ENCODE measurements around the gene TSHZ2.
A peak's percentile ranks its signal among the peaks of the same experiment; 100 is the strongest.
"Not testable (repeated sequence)": the region's sequence is repeated elsewhere in the genome, so short reads cannot be mapped to it uniquely, and the experiment has no call there.

TSHZ2 gene

DNA sequence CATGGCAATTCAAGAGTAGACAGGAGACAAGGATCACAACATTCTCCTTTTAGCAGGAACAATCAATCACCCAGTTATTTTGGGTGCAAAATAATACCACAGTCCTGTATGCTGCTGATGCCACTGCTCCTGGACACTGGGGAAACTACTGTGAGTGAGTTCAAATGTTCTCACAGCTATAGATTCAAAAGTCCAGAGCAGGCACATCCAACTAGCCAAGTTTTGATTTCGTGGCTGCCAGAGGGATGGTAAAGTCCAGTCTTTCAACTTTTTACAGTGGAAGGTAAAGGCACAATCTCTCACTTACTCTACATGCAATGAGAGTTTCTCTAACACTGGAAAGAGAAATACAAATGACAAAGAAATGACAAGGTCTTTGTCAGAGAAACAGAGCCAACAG is 26.9 kb upstream of the TSHZ2 start:
- H3K4me3 Mint-ChIP-seq = no peak overlapping the region
- no peak overlapping the region for H3K27ac Mint-ChIP-seq
- H3K27me3 Mint-ChIP-seq = peaks cover 3% of the 10 kb centered on the region

DNA sequence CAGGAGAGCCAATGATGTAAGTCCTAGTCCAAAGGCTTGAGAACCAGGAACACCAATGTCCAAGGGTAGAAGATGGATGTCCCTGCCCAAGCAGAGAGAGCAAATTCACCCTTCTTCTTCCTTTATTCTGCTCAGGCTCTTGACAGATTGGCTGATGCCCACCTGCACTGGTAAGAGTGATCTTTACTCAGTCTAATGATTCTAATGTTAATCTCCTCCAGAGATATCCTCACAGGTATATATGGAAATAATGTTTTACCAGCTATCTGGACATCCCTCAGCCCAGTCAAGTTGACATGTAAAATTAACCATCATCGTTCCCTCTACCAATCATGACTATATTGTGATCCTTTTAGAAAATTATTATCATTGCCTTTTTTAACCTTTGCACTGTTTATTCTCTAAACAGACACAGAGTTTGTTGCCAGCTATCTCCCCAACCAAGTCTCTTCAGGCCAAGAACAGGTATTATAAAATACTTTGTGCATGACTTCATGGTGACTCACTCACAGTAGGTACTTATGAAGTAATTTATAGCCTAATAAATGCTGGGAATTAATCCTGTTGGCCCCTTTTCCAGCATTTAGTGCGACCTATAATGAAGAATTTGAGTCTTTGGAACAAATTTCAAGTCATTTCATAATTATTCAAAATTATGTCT is 26.2 kb upstream of the TSHZ2 start:
- no peaks in the 10 kb centered on the region for H3K9me3 Mint-ChIP-seq
- no peaks in the 10 kb centered on the region for H3K36me3 Mint-ChIP-seq (ENCODE audit: low read depth)
- DNase-seq = no peak
- H3K4me1 Mint-ChIP-seq (ENCODE audit: low read depth) = peaks cover 6% of the 10 kb centered on the region
- H3K27ac Mint-ChIP-seq = no peak overlapping the region
- H3K27me3 Mint-ChIP-seq = peaks cover 4% of the 10 kb centered on the region
- H3K4me3 Mint-ChIP-seq = no peak overlapping the region

More for the DNA sequence above, 26.9 kb upstream of the TSHZ2 start:
- no peak for DNase-seq
- H3K4me1 Mint-ChIP-seq (ENCODE audit: low read depth) = peaks cover 6% of the 10 kb centered on the region
- no peaks in the 10 kb centered on the region for H3K9me3 Mint-ChIP-seq
- H3K36me3 Mint-ChIP-seq (ENCODE audit: low read depth) = no peaks in the 10 kb centered on the region

DNA sequence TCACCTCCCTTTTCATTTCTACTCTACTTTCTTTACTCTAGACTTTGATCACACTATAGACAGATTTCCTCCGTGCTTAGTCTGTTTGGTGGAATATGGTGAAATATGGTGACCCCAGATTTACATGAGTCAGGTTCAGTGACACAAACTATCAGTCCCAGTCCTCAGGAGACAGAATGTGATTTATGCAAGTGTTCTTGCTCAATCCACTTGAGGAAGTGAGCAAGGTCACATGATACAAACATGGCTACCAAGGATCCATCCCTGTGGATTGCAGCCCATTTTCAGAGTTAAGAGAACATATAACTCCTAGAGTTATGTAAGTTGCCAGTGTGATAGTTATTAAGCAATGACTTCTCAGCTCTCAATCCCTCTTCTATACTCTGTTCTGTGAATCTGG is 23.7 kb upstream of the TSHZ2 start:
- H3K36me3 Mint-ChIP-seq (ENCODE audit: low read depth) = no peaks in the 10 kb centered on the region
- H3K9me3 Mint-ChIP-seq = peaks cover 2% of the 10 kb centered on the region
- H3K4me3 Mint-ChIP-seq = no peak overlapping the region
- DNase-seq = no peak
- H3K27me3 Mint-ChIP-seq = peaks cover 15% of the 10 kb centered on the region
- H3K27ac Mint-ChIP-seq = no peak overlapping the region
- H3K4me1 Mint-ChIP-seq (ENCODE audit: low read depth) = peaks cover 2% of the 10 kb centered on the region

- no peaks in the 10 kb centered on the region for H3K36me3 Mint-ChIP-seq (ENCODE audit: low read depth)
- no peak for DNase-seq
- peaks cover 2% of the 10 kb centered on the region for H3K9me3 Mint-ChIP-seq
- no peak overlapping the region for H3K4me3 Mint-ChIP-seq
- H3K27me3 Mint-ChIP-seq = peaks cover 15% of the 10 kb centered on the region
- H3K4me1 Mint-ChIP-seq (ENCODE audit: low read depth) = no peaks in the 10 kb centered on the region
- no peak overlapping the region for H3K27ac Mint-ChIP-seq
Measured at GRCh38 chr20:52953020-52953419, 19.1 kb upstream of the TSHZ2 start.

- peaks cover 3% of the 10 kb centered on the region for H3K4me1 Mint-ChIP-seq (ENCODE audit: low read depth)
- no peak overlapping the region for H3K4me3 Mint-ChIP-seq
- H3K9me3 Mint-ChIP-seq = peaks cover 2% of the 10 kb centered on the region
- H3K36me3 Mint-ChIP-seq (ENCODE audit: low read depth) = no peaks in the 10 kb centered on the region
- peaks cover 12% of the 10 kb centered on the region for H3K27me3 Mint-ChIP-seq
- DNase-seq = no peak
- H3K27ac Mint-ChIP-seq = no peak overlapping the region
Measured at GRCh38 chr20:52954849-52955248, 17.3 kb upstream of the TSHZ2 start.

GRCh38 chr20:52958211-52958610 is 13.9 kb upstream of the TSHZ2 start:
- H3K4me1 Mint-ChIP-seq (ENCODE audit: low read depth) = peaks cover 3% of the 10 kb centered on the region
- H3K27me3 Mint-ChIP-seq = no peaks in the 10 kb centered on the region
- no peaks in the 10 kb centered on the region for H3K36me3 Mint-ChIP-seq (ENCODE audit: low read depth)
- DNase-seq = no peak
- no peak overlapping the region for H3K4me3 Mint-ChIP-seq
- H3K27ac Mint-ChIP-seq = no peak overlapping the region
- H3K9me3 Mint-ChIP-seq = no peaks in the 10 kb centered on the region

DNA sequence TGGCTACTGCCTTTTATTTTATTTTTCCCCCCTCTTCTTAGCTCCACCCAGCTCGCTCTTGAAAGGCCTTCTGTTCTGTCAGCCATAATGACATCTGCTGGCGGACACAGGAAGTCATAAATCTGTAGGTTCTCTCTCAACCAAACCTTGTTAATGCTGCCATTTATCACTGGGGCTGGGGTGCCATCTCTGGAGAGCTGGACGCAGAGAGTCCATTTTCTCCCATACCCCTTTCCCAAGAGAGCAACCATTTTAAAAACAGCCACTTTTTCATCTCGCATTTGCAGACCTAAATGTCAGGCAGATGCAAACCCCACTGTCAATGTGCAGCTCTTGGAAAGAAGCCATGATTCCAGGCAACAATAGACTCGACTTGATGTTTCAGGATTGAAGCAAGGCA is 13.0 kb upstream of the TSHZ2 start:
- Mint-ChIP-seq H3K27ac (no peak overlapping the region), H3K27me3 (peaks cover 6% of the 10 kb centered on the region), H3K4me1 (ENCODE audit: low read depth) (peaks cover 3% of the 10 kb centered on the region), H3K36me3 (ENCODE audit: low read depth) (no peaks in the 10 kb centered on the region), H3K9me3 (no peaks in the 10 kb centered on the region), H3K4me3 (no peak overlapping the region)
- no peak for DNase-seq

DNA sequence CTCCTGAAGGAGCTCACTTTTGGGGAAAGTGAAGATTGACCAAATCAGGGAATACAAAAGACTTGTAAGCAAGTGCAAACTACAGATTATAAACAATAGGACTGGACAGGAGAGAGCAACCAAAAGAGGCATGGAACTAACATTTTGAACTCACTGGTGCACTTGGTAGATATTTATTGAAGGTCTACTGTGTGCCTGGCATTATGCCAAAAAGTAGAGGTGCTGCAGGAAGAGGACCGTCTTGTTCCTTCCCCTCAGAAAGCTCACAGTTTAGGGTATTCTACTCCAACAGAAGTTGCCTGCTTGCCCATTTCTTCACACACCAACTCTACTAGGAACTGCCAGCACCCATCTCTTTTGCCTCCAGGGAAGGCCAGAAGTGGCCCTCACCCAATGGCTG is 10.0 kb upstream of the TSHZ2 start:
- Mint-ChIP-seq H3K27ac (no peak overlapping the region), H3K36me3 (ENCODE audit: low read depth) (no peaks in the 10 kb centered on the region)
- DNase-seq = no peak

GRCh38 chr20:52963131-52963530 is 9.0 kb upstream of the TSHZ2 start:
- Mint-ChIP-seq H3K36me3 (ENCODE audit: low read depth) (no peaks in the 10 kb centered on the region), H3K27me3 (peaks cover 12% of the 10 kb centered on the region), H3K27ac (no peak overlapping the region), H3K4me3 (no peak overlapping the region), H3K4me1 (ENCODE audit: low read depth) (peaks cover 3% of the 10 kb centered on the region), H3K9me3 (no peaks in the 10 kb centered on the region)
- no peak for DNase-seq

More for the DNA sequence above, 10.0 kb upstream of the TSHZ2 start:
- Mint-ChIP-seq H3K4me3 (no peak overlapping the region), H3K4me1 (ENCODE audit: low read depth) (peaks cover 3% of the 10 kb centered on the region), H3K27me3 (peaks cover 12% of the 10 kb centered on the region), H3K9me3 (no peaks in the 10 kb centered on the region)

GRCh38 chr20:52964131-52964530 is 8.0 kb upstream of the TSHZ2 start:
- no peak for DNase-seq
- Mint-ChIP-seq H3K4me1 (ENCODE audit: low read depth) (no peaks in the 10 kb centered on the region), H3K27ac (no peak overlapping the region), H3K4me3 (no peak overlapping the region), H3K27me3 (peaks cover 12% of the 10 kb centered on the region), H3K36me3 (ENCODE audit: low read depth) (no peaks in the 10 kb centered on the region), H3K9me3 (no peaks in the 10 kb centered on the region)

DNA sequence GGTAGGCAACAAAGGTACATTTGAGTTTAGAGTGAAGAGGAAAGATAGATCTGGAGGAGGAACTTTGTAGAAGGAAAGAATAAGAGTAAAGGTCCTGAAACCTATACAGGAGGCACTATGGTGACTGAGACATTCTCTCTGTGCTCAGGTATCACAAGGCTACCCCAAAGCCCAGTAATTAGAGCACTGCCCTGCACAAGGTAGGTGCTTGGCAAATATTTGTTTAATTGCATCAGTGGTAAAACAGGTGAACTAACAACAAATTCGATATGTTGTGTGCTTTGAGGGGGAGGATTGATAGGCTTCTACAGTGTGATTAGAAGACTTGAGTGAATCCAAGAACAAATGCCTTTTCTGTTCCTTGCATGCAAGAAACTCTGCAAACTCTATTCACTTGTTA is 6.8 kb upstream of the TSHZ2 start:
- Mint-ChIP-seq H3K36me3 (ENCODE audit: low read depth) (no peaks in the 10 kb centered on the region), H3K4me3 (no peak overlapping the region), H3K4me1 (ENCODE audit: low read depth) (no peaks in the 10 kb centered on the region), H3K27ac (no peak overlapping the region), H3K9me3 (no peaks in the 10 kb centered on the region), H3K27me3 (peaks cover 12% of the 10 kb centered on the region)
- DNase-seq = no peak

- no peaks in the 10 kb centered on the region for H3K9me3 Mint-ChIP-seq
- H3K27me3 Mint-ChIP-seq = peaks cover 14% of the 10 kb centered on the region
- no peaks in the 10 kb centered on the region for H3K36me3 Mint-ChIP-seq (ENCODE audit: low read depth)
- no peak overlapping the region for H3K27ac Mint-ChIP-seq
- no peak overlapping the region for H3K4me3 Mint-ChIP-seq
- DNase-seq = no peak
- no peaks in the 10 kb centered on the region for H3K4me1 Mint-ChIP-seq (ENCODE audit: low read depth)
Measured at GRCh38 chr20:52965819-52966218, 6.3 kb upstream of the TSHZ2 start.

GRCh38 chr20:52966543-52966942 is 5.6 kb upstream of the TSHZ2 start:
- H3K27ac Mint-ChIP-seq; H3K4me3 Mint-ChIP-seq; H3K4me1 Mint-ChIP-seq (ENCODE audit: low read depth); H3K9me3 Mint-ChIP-seq; H3K36me3 Mint-ChIP-seq (ENCODE audit: low read depth); DNase-seq: not testable (repeated sequence)
- peaks cover 21% of the 10 kb centered on the region for H3K27me3 Mint-ChIP-seq

DNA sequence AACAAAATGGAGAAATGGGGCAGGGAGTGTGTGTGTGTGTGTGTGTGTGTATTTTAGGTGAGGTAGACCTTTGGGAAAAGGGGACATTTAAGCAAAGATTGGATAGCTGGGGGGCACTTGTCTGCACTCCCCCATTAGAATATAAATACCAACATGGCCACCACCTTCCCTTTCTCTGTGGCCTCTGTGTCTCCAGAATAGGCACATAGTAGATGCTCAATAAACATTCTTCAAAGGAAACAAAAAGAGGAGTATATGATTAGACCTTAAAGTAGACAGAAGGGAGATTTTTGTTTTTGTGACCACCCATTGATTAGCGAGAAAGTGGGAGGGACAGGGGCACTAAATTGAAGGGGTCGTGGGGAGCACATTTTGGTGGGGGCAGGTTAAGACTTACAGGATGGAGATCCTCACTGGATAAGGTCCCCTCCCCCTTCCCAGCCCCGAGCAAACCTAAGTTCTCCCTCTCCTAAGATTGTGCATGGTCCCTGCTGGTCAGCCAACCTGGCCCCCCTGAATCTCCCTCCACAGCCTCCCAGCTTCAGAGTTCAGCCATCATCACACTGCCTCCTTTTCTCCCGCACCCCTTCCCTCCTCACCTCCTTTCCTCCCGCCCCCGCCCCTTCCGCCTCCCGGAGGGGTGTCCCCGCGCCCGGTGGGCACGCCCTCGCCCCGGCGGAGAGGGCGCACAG is 514 bp upstream of the TSHZ2 start:
- no peak for DNase-seq
- Mint-ChIP-seq H3K9me3 (no peaks in the 10 kb centered on the region), H3K27ac (peak overlapping the region; percentile 65), H3K36me3 (ENCODE audit: low read depth) (peaks cover 20% of the 10 kb centered on the region), H3K4me3 (peak overlapping the region; percentile 66), H3K4me1 (ENCODE audit: low read depth) (peaks cover 38% of the 10 kb centered on the region), H3K27me3 (peaks cover 29% of the 10 kb centered on the region)

DNA sequence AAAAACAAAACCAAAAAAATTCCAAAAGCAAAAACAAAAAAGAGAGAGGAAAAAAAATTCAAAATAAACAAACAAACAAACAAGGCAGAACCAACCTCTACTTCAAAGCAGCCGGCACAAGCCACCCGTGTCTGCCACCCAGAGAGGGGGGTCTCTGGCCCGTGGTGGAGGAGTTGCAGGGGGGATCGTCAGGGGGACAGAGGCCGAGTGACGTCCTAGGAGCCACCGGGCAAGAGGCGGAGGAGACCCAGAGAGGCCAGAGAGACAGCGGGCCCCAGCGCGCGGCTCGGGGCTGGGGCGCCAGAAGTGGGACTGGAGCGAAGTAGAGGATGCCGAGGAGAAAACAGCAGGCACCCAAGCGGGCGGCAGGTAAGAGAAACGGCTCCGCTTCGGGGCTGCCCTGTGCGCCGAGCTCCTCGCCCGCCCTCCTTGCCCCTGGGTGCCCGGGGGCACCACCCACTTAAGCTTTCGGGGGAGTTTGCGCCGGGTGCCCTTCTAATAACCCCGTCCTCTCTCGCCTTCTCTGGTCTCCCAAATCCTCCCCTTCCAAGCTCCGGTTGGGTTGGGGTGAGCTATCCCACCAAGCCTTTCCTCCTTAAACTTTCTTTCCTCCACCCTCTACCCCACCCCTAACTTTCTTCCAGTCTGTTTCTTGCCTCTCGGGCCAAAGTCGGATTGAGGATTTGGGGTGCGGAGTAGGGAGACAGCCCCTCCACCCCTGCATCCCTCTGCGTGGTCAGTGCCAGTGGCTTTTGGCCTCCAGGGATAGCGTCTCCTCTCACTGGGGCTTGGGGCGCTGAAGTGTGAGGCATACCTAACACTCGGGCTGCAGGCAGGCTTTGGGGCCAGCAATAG is 1.0 kb downstream of the TSHZ2 start:
- Mint-ChIP-seq H3K27me3 (peaks cover 38% of the 10 kb centered on the region), H3K36me3 (ENCODE audit: low read depth) (peaks cover 27% of the 10 kb centered on the region), H3K4me3 (peak overlapping the region; percentile 85), H3K27ac (peak overlapping the region; percentile 94), H3K9me3 (no peaks in the 10 kb centered on the region), H3K4me1 (ENCODE audit: low read depth) (peaks cover 53% of the 10 kb centered on the region)
- DNase-seq = peak; percentile 66

Measured in activated T-cell treated with anti-CD3 and anti-CD28 coated beads, Interleukin-2, amount 50 U/mL, for 24 hours (primary cell).